Type B pancreatic cell (in vitro differentiated cells): ENCODE results near the gene SLC40A1. TPM values are rescaled to one million over a fixed set of nuclear protein-coding genes. Genes with fewer than 3 reads are reported as not detected.

Experiments used
- DNase-seq: peaks from one replicate; pipeline ENCODE4 v3.0.0; 2021; ENCODE audit warnings: mixed read lengths; ENCODE audit not compliant: unreplicated experiment; ENCODE audit errors: extremely low spot score
- H3K27ac Mint-ChIP-seq: 2 replicates; pipeline ENCODE4 v1.8.0; 2021; ENCODE audit warnings: mild to moderate bottlenecking, mixed read lengths
- H3K27me3 Mint-ChIP-seq: 2 replicates; pipeline ENCODE4 v1.8.0; 2021; ENCODE audit warnings: mixed read lengths
- H3K36me3 Mint-ChIP-seq: 2 replicates; pipeline ENCODE4 v1.8.0; 2021; ENCODE audit warnings: mixed read lengths
- H3K4me1 Mint-ChIP-seq: one replicate; pipeline ENCODE4 v1.8.0; 2021; ENCODE audit warnings: mixed read lengths; ENCODE audit not compliant: unreplicated experiment
- H3K4me3 Mint-ChIP-seq: 2 replicates; pipeline ENCODE4 v1.8.0; 2021; ENCODE audit warnings: mild to moderate bottlenecking, mixed read lengths
- H3K9me3 Mint-ChIP-seq: 2 replicates; pipeline ENCODE4 v1.8.0; 2021; ENCODE audit warnings: mixed read lengths
- CTCF ChIP-seq: fragments of 200-600 bp; sonication (generic); conservative IDR thresholded peaks from 2 replicates; pipeline ENCODE4 v1.5.0; 2021; ENCODE audit warnings: antibody characterized with exemption, mild to moderate bottlenecking
- total RNA-seq: library from RNA; stranded (reverse); gene quantifications from 2 replicates; pipeline ENCODE4 v1.2.1, GENCODE V29; 2021; ENCODE audit warnings: low replicate concordance

SLC40A1 gene
- total RNA-seq, 1 donor from 2014 or later = 23.0 TPM

GRCh38 chr2:189555232-189555631 lies 25.4 kb downstream of the SLC40A1 start:
- no peak for TF ChIP-seq CTCF
- no peak for DNase-seq
- Mint-ChIP-seq H3K4me3 (peak overlapping the region; percentile 38), H3K4me1 (peaks cover 40% of the 10 kb centered on the region), H3K36me3 (peaks cover 2% of the 10 kb centered on the region), H3K27ac (peak overlapping the region; percentile 32), H3K27me3 (no peaks in the 10 kb centered on the region), H3K9me3 (no peaks in the 10 kb centered on the region)

- DNase-seq = no peak
- H3K36me3 Mint-ChIP-seq = no peaks in the 10 kb centered on the region
- TF ChIP-seq CTCF = no peak
- no peaks in the 10 kb centered on the region for H3K27me3 Mint-ChIP-seq
- no peaks in the 10 kb centered on the region for H3K9me3 Mint-ChIP-seq
- H3K4me3 Mint-ChIP-seq = peak overlapping the region; percentile 24
- H3K4me1 Mint-ChIP-seq = peaks cover 30% of the 10 kb centered on the region
- H3K27ac Mint-ChIP-seq = no peak overlapping the region
These were observed 27.0 kb downstream of the SLC40A1 start for GRCh38 chr2:189553504-189554088.

GRCh38 chr2:189552991-189553404 lies 27.6 kb downstream of the SLC40A1 start:
- Mint-ChIP-seq H3K4me1 (peaks cover 26% of the 10 kb centered on the region), H3K27me3 (no peaks in the 10 kb centered on the region), H3K4me3 (no peak overlapping the region), H3K9me3 (no peaks in the 10 kb centered on the region), H3K27ac (peak overlapping the region; percentile 66), H3K36me3 (no peaks in the 10 kb centered on the region)
- no peak for DNase-seq
- no peak for TF ChIP-seq CTCF

GRCh38 chr2:189552334-189552990 lies 28.1 kb downstream of the SLC40A1 start:
- Mint-ChIP-seq H3K27me3 (no peaks in the 10 kb centered on the region), H3K9me3 (no peaks in the 10 kb centered on the region), H3K4me1 (peaks cover 25% of the 10 kb centered on the region), H3K27ac (no peak overlapping the region), H3K4me3 (no peak overlapping the region), H3K36me3 (no peaks in the 10 kb centered on the region)
- DNase-seq = no peak
- TF ChIP-seq CTCF = no peak

GRCh38 chr2:189551808-189552207 lies 28.8 kb downstream of the SLC40A1 start:
- Mint-ChIP-seq H3K27me3 (no peaks in the 10 kb centered on the region), H3K4me3 (no peak overlapping the region), H3K36me3 (no peaks in the 10 kb centered on the region), H3K4me1 (peaks cover 20% of the 10 kb centered on the region), H3K9me3 (no peaks in the 10 kb centered on the region), H3K27ac (no peak overlapping the region)
- no peak for DNase-seq
- TF ChIP-seq CTCF = no peak
